Fibroblast of villous mesenchyme (primary cell): ENCODE measurements around the gene PABPN1L. TPM values are rescaled to one million over a fixed set of nuclear protein-coding genes. Genes with fewer than 3 reads are reported as not detected.
A peak's percentile ranks its signal among the peaks of the same experiment; 100 is the strongest.

Experiments
- DNase-seq: peaks from one replicate; pipeline ENCODE4 v3.0.0-alpha.2; 2010; ENCODE audit warnings: low read depth
- H3K4me3 ChIP-seq: 2 replicates; pipeline ENCODE4 v1.5.1; 2011; ENCODE audit warnings: low read depth, mild to moderate bottlenecking, low read length
- CTCF ChIP-seq: IDR thresholded peaks from 2 replicates; pipeline ENCODE4 v1.5.1; 2012; ENCODE audit warnings: low read depth, mild to moderate bottlenecking, low read length; ENCODE audit not compliant: insufficient read depth
- total RNA-seq: library from RNA; depleted of rRNA; stranded (reverse); fragments of >200 nt; gene quantifications from 2 replicates; pipeline ENCODE4 v1.2.3, GENCODE V29; 2012

Gene PABPN1L
- total RNA-seq, 1 donor = not detected

- DNase-seq = no peak
- H3K4me3 ChIP-seq = no peak overlapping the region
- no peak for TF ChIP-seq CTCF
Observed at GRCh38 chr16:88859381-88860091, 6.9 kb downstream of the PABPN1L start.

GRCh38 chr16:88857728-88858339 lies 8.6 kb downstream of the PABPN1L start:
- peak; percentile 81 for TF ChIP-seq CTCF

GRCh38 chr16:88856828-88857727 lies 9.4 kb downstream of the PABPN1L start, which contains the start of the genes GALNS and TRAPPC2L:
TSS of gene GALNS (minus strand) at chr16:88856947. CDS start at chr16:88856877, 70 bp downstream.
TSS of gene TRAPPC2L (plus strand) at chr16:88857127. CDS start at chr16:88857151, 24 bp downstream.
- TF ChIP-seq CTCF = no peak
- peak; percentile 96 for DNase-seq
- peak within 1 kb of the TSS; percentile 97 for H3K4me3 ChIP-seq

More at GRCh38 chr16:88857728-88858339, 8.6 kb downstream of the PABPN1L start:
- DNase-seq = peak; percentile 79
- peak overlapping the region; percentile 97 for H3K4me3 ChIP-seq

- no peak for DNase-seq
- H3K4me3 ChIP-seq = peak overlapping the region; percentile 69
- TF ChIP-seq CTCF = no peak
Observed at GRCh38 chr16:88856122-88856827, 10.2 kb downstream of the PABPN1L start.

GRCh38 chr16:88855736-88856121 lies 10.7 kb downstream of the PABPN1L start:
- no peak for TF ChIP-seq CTCF
- H3K4me3 ChIP-seq = peak overlapping the region; percentile 69
- no peak for DNase-seq

- DNase-seq = no peak
- TF ChIP-seq CTCF = no peak
- no peak overlapping the region for H3K4me3 ChIP-seq
Observed at GRCh38 chr16:88855176-88855575, 11.3 kb downstream of the PABPN1L start.
